MM.1S (cell line): ENCODE data around the gene SCYGR5.

Source experiments
- DNase-seq: peaks from one replicate; pipeline ENCODE4 v3.0.0-alpha.2; 2015
- H2AFZ ChIP-seq: fragments of 300-600 bp; sonication (generic); 2 replicates; pipeline ENCODE4 v1.6.0; 2016; ENCODE audit warnings: antibody characterized with exemption, low read length
- H3F3A ChIP-seq: fragments of 300-600 bp; sonication (generic); 2 replicates; pipeline ENCODE4 v1.6.1; 2016; ENCODE audit warnings: mild to moderate bottlenecking, antibody characterized with exemption, low read length, moderate library complexity, mixed read lengths; ENCODE audit not compliant: insufficient read depth
- H3K27ac ChIP-seq: fragments of 300-600 bp; sonication (generic); 2 replicates; pipeline ENCODE4 v1.5.1; 2016; ENCODE audit warnings: mild to moderate bottlenecking, low read length
- H3K27me3 ChIP-seq: fragments of 300-600 bp; sonication (generic); replicated peaks from 2 replicates; pipeline ENCODE4 v1.6.0; 2016; ENCODE audit warnings: low read length; ENCODE audit not compliant: insufficient read depth
- H3K36me3 ChIP-seq: fragments of 300-600 bp; sonication (generic); replicated peaks from 2 replicates; pipeline ENCODE4 v1.6.1; 2016; ENCODE audit warnings: mild to moderate bottlenecking, low read length, mixed read lengths; ENCODE audit not compliant: insufficient read depth
- H3K4me1 ChIP-seq: fragments of 300-600 bp; sonication (generic); 2 replicates; pipeline ENCODE4 v1.6.1; 2016; ENCODE audit warnings: low read length, mixed read lengths
- H3K4me2 ChIP-seq: fragments of 300-600 bp; sonication (generic); 2 replicates; pipeline ENCODE4 v1.6.0; 2016; ENCODE audit warnings: low read depth, low read length
- H3K4me3 ChIP-seq: fragments of 300-600 bp; sonication (generic); 2 replicates; pipeline ENCODE4 v1.5.1; 2016; ENCODE audit warnings: low read length, mixed read lengths
- H3K79me2 ChIP-seq: fragments of 300-600 bp; sonication (generic); 2 replicates; pipeline ENCODE4 v1.6.1; 2016; ENCODE audit warnings: mixed run types, low read length, mixed read lengths
- H3K9ac ChIP-seq: fragments of 300-600 bp; sonication (generic); 2 replicates; pipeline ENCODE4 v1.6.1; 2016; ENCODE audit warnings: low read length, mixed read lengths
- H3K9me2 ChIP-seq: fragments of 300-600 bp; sonication (generic); replicated peaks from 2 replicates; pipeline ENCODE4 v1.6.1; 2016; ENCODE audit warnings: mild to moderate bottlenecking, low read length, mixed read lengths; ENCODE audit not compliant: insufficient read depth
- H3K9me3 ChIP-seq: fragments of 300-600 bp; sonication (generic); replicated peaks from 2 replicates; pipeline ENCODE4 v1.6.1; 2016; ENCODE audit warnings: mild to moderate bottlenecking, low read length, mixed read lengths; ENCODE audit not compliant: insufficient read depth
- H4K20me1 ChIP-seq: fragments of 300-600 bp; sonication (generic); 2 replicates; pipeline ENCODE4 v1.6.1; 2016; ENCODE audit warnings: mild to moderate bottlenecking, low read length, moderate library complexity, mixed read lengths; ENCODE audit not compliant: insufficient read depth
- CTCF ChIP-seq: fragments of 300-600 bp; sonication (generic); IDR thresholded peaks from 2 replicates; pipeline ENCODE4 v1.5.1; 2016; ENCODE audit warnings: antibody characterized with exemption, low read length, mixed read lengths
- EZH2 ChIP-seq: fragments of 300-600 bp; sonication (generic); optimal IDR thresholded peaks from 2 replicates; pipeline ENCODE3; 2017; ENCODE audit warnings: low read depth, mild to moderate bottlenecking, antibody characterized with exemption, low read length, mixed read lengths
- EZH2phosphoT487 ChIP-seq: fragments of 300-600 bp; sonication (generic); IDR thresholded peaks from 2 replicates; pipeline ENCODE4 v1.6.1; 2018; ENCODE audit warnings: antibody characterized with exemption, low read length

SCYGR5 gene

GRCh38 chr2:227713291-227713690 is 46.7 kb downstream of the SCYGR5 start:
- Histone ChIP-seq H3K79me2 (no peaks in the 10 kb centered on the region), H3K27ac (no peak overlapping the region), H3K4me3 (no peak overlapping the region), H3K36me3 (no peaks in the 10 kb centered on the region), H3K9me3 (no peaks in the 10 kb centered on the region), H3F3A (no peaks in the 10 kb centered on the region), H4K20me1 (no peaks in the 10 kb centered on the region), H3K27me3 (no peaks in the 10 kb centered on the region), H3K9ac (no peak overlapping the region), H3K9me2 (no peaks in the 10 kb centered on the region), H3K4me2 (no peak overlapping the region), H3K4me1 (no peaks in the 10 kb centered on the region), H2AFZ (no peak overlapping the region)
- TF ChIP-seq EZH2, result no peak
- TF ChIP-seq CTCF, result no peak
- no peak for TF ChIP-seq EZH2phosphoT487
- DNase-seq, result no peak

- TF ChIP-seq CTCF (no peak), EZH2phosphoT487 (no peak), EZH2 (no peak)
- no peaks in the 10 kb centered on the region for H3K27me3 ChIP-seq
Measured at GRCh38 chr2:227716501-227716900, 49.9 kb downstream of the SCYGR5 start.

More at GRCh38 chr2:227716501-227716900, 49.9 kb downstream of the SCYGR5 start:
- Histone ChIP-seq H3K4me1 (no peaks in the 10 kb centered on the region), H4K20me1 (no peaks in the 10 kb centered on the region), H3K9me2 (no peaks in the 10 kb centered on the region), H3K27ac (no peak overlapping the region), H3K9ac (no peak overlapping the region), H3K36me3 (no peaks in the 10 kb centered on the region), H3K4me3 (no peak overlapping the region), H3K79me2 (no peaks in the 10 kb centered on the region), H2AFZ (no peak overlapping the region), H3K9me3 (no peaks in the 10 kb centered on the region), H3K4me2 (no peak overlapping the region), H3F3A (no peaks in the 10 kb centered on the region)
- DNase-seq, result no peak
